GM12873 (cell line): ENCODE data around the gene KIF23.

Source experiments
- CTCF ChIP-seq: IDR thresholded peaks from 2 replicates; pipeline ENCODE4 v1.5.1; 2012; ENCODE audit warnings: low read depth, mild to moderate bottlenecking, moderate library complexity, low read length, control low read depth; ENCODE audit not compliant: insufficient read depth; ENCODE audit errors: missing control alignments

KIF23 gene

GRCh38 chr15:69462030-69462492, 47.9 kb downstream of the KIF23 start:
- TF ChIP-seq CTCF = no peak

GRCh38 chr15:69462493-69463181, 48.5 kb downstream of the KIF23 start:
- peak; percentile 91 for TF ChIP-seq CTCF

- TF ChIP-seq CTCF = no peak
Measured at GRCh38 chr15:69463182-69463756, 49.1 kb downstream of the KIF23 start.

- no peak for TF ChIP-seq CTCF
Measured at GRCh38 chr15:69465253-69465652, 51.1 kb downstream of the KIF23 start.

GRCh38 chr15:69466733-69467132, 52.6 kb downstream of the KIF23 start:
- TF ChIP-seq CTCF = no peak

GRCh38 chr15:69467636-69468035, 53.5 kb downstream of the KIF23 start:
- no peak for TF ChIP-seq CTCF

GRCh38 chr15:69468241-69469121, 54.3 kb downstream of the KIF23 start:
- TF ChIP-seq CTCF = no peak
